Gastroesophageal sphincter (tissue), 3 donors: Measurements from ENCODE around the gene PCSK7.

ENCODE experiments used
- CTCF ChIP-seq, 4 experiments: fragments of 200-600 bp in 2 of 4; fragments of 450-650 bp in 2 of 4; sonication (generic) in 1 of 4; IDR thresholded peaks; one replicate each; pipeline ENCODE4 v1.5.1; 2017 to 2019; ENCODE audit warnings: antibody characterized with exemption in 4 of 4, mild to moderate bottlenecking in 2 of 4, moderate library complexity in 2 of 4
- POLR2A ChIP-seq, 2 donors: fragments of 450-650 bp; IDR thresholded peaks; one replicate each; pipeline ENCODE4 v1.6.1; 2017; ENCODE audit warnings: antibody characterized with exemption in 2 of 2, mild to moderate bottlenecking in 2 of 2, moderate library complexity in 1 of 2

GRCh38 chr11:117182551-117182935, 49.3 kb downstream of the PCSK7 start:
- TF ChIP-seq CTCF (IDR thresholded peaks at IDR 0.05) = no peak
- TF ChIP-seq POLR2A (IDR thresholded peaks at IDR 0.05) = no peak
